Osteoblast (primary cell): Measurements from ENCODE around the gene PLA2G12B. TPM values are rescaled to one million over a fixed set of nuclear protein-coding genes. Genes with fewer than 3 reads are reported as not detected.

Source experiments
- DNase-seq: peaks from one replicate; pipeline ENCODE4 v3.0.0; 2011; ENCODE audit warnings: low spot score, mixed read lengths; ENCODE audit not compliant: insufficient read length; ENCODE audit errors: missing footprints
- H2AFZ ChIP-seq: 2 replicates; pipeline ENCODE4 v1.6.0; 2011; ENCODE audit warnings: mild to moderate bottlenecking, low read length
- H3K27ac ChIP-seq: 2 replicates; pipeline ENCODE4 v1.5.1; 2011; ENCODE audit warnings: mild to moderate bottlenecking, low read depth, low read length, moderate library complexity
- H3K27me3 ChIP-seq: 2 replicates; pipeline ENCODE4 v1.6.0; 2012; ENCODE audit warnings: mild to moderate bottlenecking, control low read depth, inconsistent platforms, low read length, moderate library complexity; ENCODE audit not compliant: insufficient read depth
- H3K36me3 ChIP-seq: 2 replicates; pipeline ENCODE4 v1.5.1; 2011; ENCODE audit warnings: mild to moderate bottlenecking, low read length, control low read depth, moderate library complexity; ENCODE audit not compliant: insufficient read depth
- H3K4me1 ChIP-seq: 2 replicates; pipeline ENCODE4 v1.5.1; 2011; ENCODE audit warnings: mild to moderate bottlenecking, low read length, control low read depth, moderate library complexity; ENCODE audit not compliant: insufficient read depth
- H3K4me2 ChIP-seq: 2 replicates; pipeline ENCODE4 v1.6.0; 2011; ENCODE audit warnings: mild to moderate bottlenecking, low read length; ENCODE audit not compliant: insufficient read depth
- H3K4me3 ChIP-seq: fragments of 200-600 bp; sonication (generic); 3 replicates; pipeline ENCODE4 v1.5.1; 2012; ENCODE audit warnings: mild to moderate bottlenecking, low read length, inconsistent platforms; ENCODE audit not compliant: insufficient read depth
- H3K79me2 ChIP-seq: 2 replicates; pipeline ENCODE4 v1.6.0; 2012; ENCODE audit warnings: mild to moderate bottlenecking, low read length, control low read depth, inconsistent platforms; ENCODE audit not compliant: insufficient read depth
- H3K9me3 ChIP-seq: 2 replicates; pipeline ENCODE4 v1.5.1; 2011; ENCODE audit warnings: low read depth, low read length, control low read depth
- H4K20me1 ChIP-seq: 2 replicates; pipeline ENCODE4 v1.6.0; 2012; ENCODE audit warnings: mild to moderate bottlenecking, low read length, control low read depth; ENCODE audit not compliant: insufficient read depth
- CTCF ChIP-seq: IDR thresholded peaks from 2 replicates; pipeline ENCODE4 v1.5.1; 2011; ENCODE audit warnings: mild to moderate bottlenecking, low read depth, low read length, moderate library complexity; ENCODE audit errors: extremely low read depth
- total RNA-seq: library from RNA; depleted of rRNA; stranded (reverse); fragments of >200 nt; gene quantifications from 2 replicates; pipeline ENCODE4 v1.2.3, GENCODE V29; 2012

PLA2G12B gene
- total RNA-seq, 1 donor = not detected

- Histone ChIP-seq H3K27me3 (no peaks in the 10 kb centered on the region), H3K27ac (no peak overlapping the region), H3K36me3 (no peaks in the 10 kb centered on the region), H3K9me3 (peaks cover 4% of the 10 kb centered on the region), H3K4me2 (no peak overlapping the region), H3K79me2 (no peaks in the 10 kb centered on the region), H4K20me1 (no peaks in the 10 kb centered on the region), H3K4me3 (no peak overlapping the region), H2AFZ (no peak overlapping the region), H3K4me1 (no peaks in the 10 kb centered on the region)
- DNase-seq = no peak
- TF ChIP-seq CTCF = no peak
Observed at GRCh38 chr10:72979709-72980108, 25.1 kb upstream of the PLA2G12B start.

- no peak overlapping the region for H2AFZ ChIP-seq
- no peaks in the 10 kb centered on the region for H3K4me1 ChIP-seq
- H3K4me2 ChIP-seq = no peak overlapping the region
- peaks cover 4% of the 10 kb centered on the region for H3K9me3 ChIP-seq
- TF ChIP-seq CTCF = no peak
- no peaks in the 10 kb centered on the region for H3K27me3 ChIP-seq
- DNase-seq = no peak
- no peak overlapping the region for H3K4me3 ChIP-seq
- H4K20me1 ChIP-seq = no peaks in the 10 kb centered on the region
- H3K79me2 ChIP-seq = no peaks in the 10 kb centered on the region
- no peaks in the 10 kb centered on the region for H3K36me3 ChIP-seq
- H3K27ac ChIP-seq = no peak overlapping the region
Observed at GRCh38 chr10:72976886-72977285, 22.3 kb upstream of the PLA2G12B start.

- no peak for DNase-seq
- TF ChIP-seq CTCF = no peak
- H3K4me3 ChIP-seq = no peak overlapping the region
- H3K9me3 ChIP-seq = no peaks in the 10 kb centered on the region
- no peaks in the 10 kb centered on the region for H4K20me1 ChIP-seq
- no peaks in the 10 kb centered on the region for H3K79me2 ChIP-seq
- no peak overlapping the region for H2AFZ ChIP-seq
- H3K4me1 ChIP-seq = no peaks in the 10 kb centered on the region
- peaks cover 4% of the 10 kb centered on the region for H3K27me3 ChIP-seq
- no peak overlapping the region for H3K4me2 ChIP-seq
- H3K36me3 ChIP-seq = no peaks in the 10 kb centered on the region
- no peak overlapping the region for H3K27ac ChIP-seq
Observed at GRCh38 chr10:72956001-72956400, 1.4 kb upstream of the PLA2G12B start.

- H3K4me2 ChIP-seq = no peak overlapping the region
- DNase-seq = no peak
- no peaks in the 10 kb centered on the region for H3K79me2 ChIP-seq
- no peaks in the 10 kb centered on the region for H3K9me3 ChIP-seq
- H4K20me1 ChIP-seq = no peaks in the 10 kb centered on the region
- no peak overlapping the region for H3K27ac ChIP-seq
- TF ChIP-seq CTCF = no peak
- no peak overlapping the region for H2AFZ ChIP-seq
- peaks cover 4% of the 10 kb centered on the region for H3K27me3 ChIP-seq
- no peak overlapping the region for H3K4me3 ChIP-seq
- H3K36me3 ChIP-seq = no peaks in the 10 kb centered on the region
- H3K4me1 ChIP-seq = no peaks in the 10 kb centered on the region
Observed at GRCh38 chr10:72954230-72954595, 393 bp downstream of the PLA2G12B start.
